Measurements from ENCODE around the gene SCGN. TPM values are rescaled to one million over a fixed set of nuclear protein-coding genes. Genes with fewer than 3 reads are reported as not detected.
A peak's percentile ranks its signal among the peaks of the same experiment; 100 is the strongest.
"Not testable (repeated sequence)": the region's sequence is repeated elsewhere in the genome, so short reads cannot be mapped to it uniquely, and the experiment has no call there.

SCGN gene
- total RNA-seq, 1 donor from 2014 or later, result not detected

GRCh38 chr6:25746968-25747367, 95.0 kb downstream of the SCGN start:
- TF ChIP-seq CTCF (IDR thresholded peaks at IDR 0.05; ENCODE audit: unreplicated experiment), result no peak
- Mint-ChIP-seq H3K4me1 (peaks cover 17% of the 10 kb centered on the region), H3K27ac (no peak overlapping the region), H3K36me3 (no peaks in the 10 kb centered on the region), H3K4me3 (no peak overlapping the region), H3K9me3 (peaks cover 6% of the 10 kb centered on the region), H3K27me3 (ENCODE audit: low read depth) (no peaks in the 10 kb centered on the region)
- no peak for DNase-seq (ENCODE audit: low spot score in 2 of 2, unreplicated experiment in 2 of 2)

- H3K4me3 Mint-ChIP-seq, result no peak overlapping the region
- no peaks in the 10 kb centered on the region for H3K27me3 Mint-ChIP-seq (ENCODE audit: low read depth)
- H3K36me3 Mint-ChIP-seq, result no peaks in the 10 kb centered on the region
- H3K4me1 Mint-ChIP-seq, result peaks cover 17% of the 10 kb centered on the region
- DNase-seq (ENCODE audit: low spot score in 2 of 2, unreplicated experiment in 2 of 2), result no peak
- no peak overlapping the region for H3K27ac Mint-ChIP-seq
- TF ChIP-seq CTCF (IDR thresholded peaks at IDR 0.05; ENCODE audit: unreplicated experiment), result no peak
- H3K9me3 Mint-ChIP-seq, result peaks cover 4% of the 10 kb centered on the region
These were observed 95.5 kb downstream of the SCGN start for GRCh38 chr6:25747477-25747876.

GRCh38 chr6:25748049-25748448, 96.0 kb downstream of the SCGN start:
- Mint-ChIP-seq H3K36me3 (no peaks in the 10 kb centered on the region), H3K4me3 (no peak overlapping the region), H3K4me1 (peaks cover 17% of the 10 kb centered on the region), H3K27me3 (ENCODE audit: low read depth) (no peaks in the 10 kb centered on the region), H3K27ac (no peak overlapping the region), H3K9me3 (peaks cover 4% of the 10 kb centered on the region)
- no peak for DNase-seq (ENCODE audit: low spot score in 2 of 2, unreplicated experiment in 2 of 2)
- TF ChIP-seq CTCF (IDR thresholded peaks at IDR 0.05; ENCODE audit: unreplicated experiment), result no peak

GRCh38 chr6:25748601-25749517, 96.8 kb downstream of the SCGN start:
- DNase-seq (ENCODE audit: low spot score in 2 of 2, unreplicated experiment in 2 of 2); H3K4me3 Mint-ChIP-seq; H3K36me3 Mint-ChIP-seq; H3K27me3 Mint-ChIP-seq (ENCODE audit: low read depth); H3K9me3 Mint-ChIP-seq: not testable (repeated sequence)
- Mint-ChIP-seq H3K27ac (peak overlapping the region; percentile 27), H3K4me1 (peaks cover 17% of the 10 kb centered on the region)

- H3K9me3 Mint-ChIP-seq, result peaks cover 4% of the 10 kb centered on the region
These were observed 97.8 kb downstream of the SCGN start for GRCh38 chr6:25749837-25750236.

More at GRCh38 chr6:25749837-25750236, 97.8 kb downstream of the SCGN start:
- Mint-ChIP-seq H3K4me1 (peaks cover 17% of the 10 kb centered on the region), H3K27ac (no peak overlapping the region), H3K36me3 (no peaks in the 10 kb centered on the region), H3K4me3 (no peak overlapping the region), H3K27me3 (ENCODE audit: low read depth) (peaks cover 4% of the 10 kb centered on the region)
- DNase-seq (ENCODE audit: low spot score in 2 of 2, unreplicated experiment in 2 of 2), result no peak
- no peak for TF ChIP-seq CTCF (IDR thresholded peaks at IDR 0.05; ENCODE audit: unreplicated experiment)

Measured in mesothelial cell of epicardium (in vitro differentiated cells).